Heart right ventricle (tissue), 16 donors: ENCODE data around the gene HTR7. TPM values are rescaled to one million over a fixed set of nuclear protein-coding genes. Genes with fewer than 3 reads are reported as not detected.

ENCODE experiments used
- ATAC-seq, 8 donors: fragments of 200-7000 bp; cut with Tn5 transposase; one replicate each; pipeline ENCODE4 v1.9.1; 2020; ENCODE audit warnings: mild to moderate bottlenecking in 8 of 8, moderate library complexity in 8 of 8, moderate number of reproducible peaks in 1 of 8
- DNase-seq, 2 donors: peaks; one replicate each; pipeline ENCODE4 v3.0.0-alpha.2; 2020
- H3K27ac ChIP-seq, 10 donors: fragments of 200-600 bp; sonication (generic) in 2 of 10; one replicate each; pipeline versions ENCODE4 v1.5.0 to v1.8.0; 2020 to 2022; ENCODE audit warnings: mild to moderate bottlenecking in 3 of 10
- H3K27me3 ChIP-seq, 7 donors: fragments of 200-600 bp; one replicate each; pipeline ENCODE4 v1.8.0; 2021 to 2022; ENCODE audit warnings: mild to moderate bottlenecking in 2 of 7
- H3K36me3 ChIP-seq, 9 donors: fragments of 200-600 bp; sonication (generic) in 1 of 9; one replicate each; pipeline versions ENCODE4 v1.5.0 to v1.8.0; 2020 to 2022; ENCODE audit warnings: mild to moderate bottlenecking in 2 of 9
- H3K4me1 ChIP-seq, 9 donors: fragments of 200-600 bp; sonication (generic) in 1 of 9; one replicate each; pipeline versions ENCODE4 v1.5.0 to v1.8.0; 2020 to 2022; ENCODE audit warnings: mild to moderate bottlenecking in 4 of 9
- H3K4me3 ChIP-seq, 10 donors: fragments of 200-600 bp; sonication (generic) in 2 of 10; one replicate each; pipeline versions ENCODE4 v1.5.0 to v1.8.0; 2020 to 2022; ENCODE audit warnings: mild to moderate bottlenecking in 7 of 10, moderate library complexity in 2 of 10
- H3K9me3 ChIP-seq, 11 donors: fragments of 200-600 bp in 10 of 11; sonication (generic) in 2 of 11; one replicate each; pipeline versions ENCODE4 v1.5.0 to v1.8.0; 2013 to 2022; ENCODE audit warnings: mild to moderate bottlenecking in 2 of 11, control low read depth in 1 of 11, moderate library complexity in 1 of 11
- CTCF ChIP-seq, 9 donors: fragments of 200-600 bp; sonication (generic) in 2 of 9; IDR thresholded peaks; one replicate each; pipeline versions ENCODE4 v1.5.0 to v1.8.0; 2021 to 2022; ENCODE audit warnings: antibody characterized with exemption in 9 of 9, mild to moderate bottlenecking in 5 of 9, moderate library complexity in 1 of 9
- WGBS, 2 donors: extraction: QIAGEN DNeasy Blood & Tissue Kit; methylation state at CpG; one replicate each; pipeline ENCODE4 v1.1.7; 2013; ENCODE audit warnings: inconsistent platforms in 1 of 2; 5-methylcytosine and 5-hydroxymethylcytosine counted together
- intact Hi-C, 10 donors: fragments of 100-400 bp; cut with DNase I; formaldehyde crosslinking; loops; one replicate each; pipeline versions ENCODE4 v1.11.1 to v1.14.2; 2022
- polyA plus RNA-seq, 2 donors: library from polyadenylated mRNA; stranded (reverse); fragments of 200-250 nt; gene quantifications; one replicate each; pipeline ENCODE4 v1.2.3, GENCODE V29; 2013
- total RNA-seq, 10 donors: library from RNA; stranded (reverse); fragmentation: NEBNext Ultra II Directional in 3 of 10; extraction: Animal tissue kit (Norgen Biotek cat#: 25700) in 3 of 10; gene quantifications; one replicate each; pipeline versions ENCODE4 v1.2.1 to v1.2.4, GENCODE V29; 2021 to 2023
- donor health status: Arrhythmogenic right ventricular cardiomyopathy.
- donor health status: ischemic (EF 13 %, LVEDD 7.1; RV severe dilation, severe dysfunction).
- donor health status: healthy with polysubstance abuse.
- donor health status: DM: no; HTN: yes; CAD: no.
- donor health status: DM: no; HTN: no; CAD: no.
- donor health status: ischemic (EF 25% LVEDD 6.9; RV normal size, moderate dysfunction).
- donor health status: ischemic (EF 25% LVEDD 5.7; RV mildly dilated, moderate dysfunction).
- donor health status: healthy.
- donor health status: DM: yes; HTN: yes; CAD: no.
- donor health status: Ischemic cardiomyopathy.
- donor health status: ischemic (EF 35%, LVEDD 5.7; RV mildly dilated, moderate dysfunction).
- donor health status: nonischemic (EF 11% LVEDD 7.7; RV severe dilation, severe dysfunction).
- donor health status: DM: yes; HTN: yes; CAD: no.
- donor health status: PGD.
- donor health status: ischemic (EF 29% LVEDD 5.4; RV normal size, mild dysfunction).
- donor health status: nonischemic (EF 23%, LVEDD 6.1; RV moderate dilation, normal function).

Gene HTR7
- total and polyA plus RNA-seq, 12 donors = 0.09 to 0.28 (median 0.15) TPM; not detected in 3

GRCh38 chr10:90846746-90847145 is 11.1 kb downstream of the HTR7 start:
- WGBS, 2 donors = 71% methylated on average over 1 of the region's 1 CpG
- H3K4me1 ChIP-seq = peaks cover 0 to 9% (median 0%) of the 10 kb centered on the region in 9 donors
- ATAC-seq = no peak

GRCh38 chr10:90845726-90846125 is 12.1 kb downstream of the HTR7 start:
- Histone ChIP-seq H3K27ac (no peak overlapping the region), H3K9me3 (peaks cover 0 to 12% (median 10%) of the 10 kb centered on the region in 11 donors), H3K4me3 (no peak overlapping the region), H3K36me3 (no peaks in the 10 kb centered on the region), H3K27me3 (peaks cover 0 to 32% (median 7%) of the 10 kb centered on the region in 7 donors), H3K4me1 (peaks cover 0 to 9% (median 0%) of the 10 kb centered on the region in 9 donors)
- 76 to 78% methylated on average over 3 of the region's 3 CpGs for WGBS, 2 donors
- intact Hi-C loops = no loop called here
- no peak for DNase-seq
- no peak for TF ChIP-seq CTCF (IDR thresholded peaks at IDR 0.05)
- ATAC-seq = no peak

More at GRCh38 chr10:90846746-90847145, 11.1 kb downstream of the HTR7 start:
- no peak for TF ChIP-seq CTCF (IDR thresholded peaks at IDR 0.05)
- DNase-seq = no peak
- intact Hi-C loops = no loop called here
- Histone ChIP-seq H3K36me3 (no peaks in the 10 kb centered on the region), H3K9me3 (peaks cover 0 to 22% (median 12%) of the 10 kb centered on the region in 11 donors), H3K27ac (no peak overlapping the region), H3K27me3 (peaks cover 0 to 39% (median 10%) of the 10 kb centered on the region in 7 donors), H3K4me3 (no peak overlapping the region)

- Histone ChIP-seq H3K27me3 (peaks cover 0 to 32% (median 5%) of the 10 kb centered on the region in 7 donors), H3K9me3 (peaks cover 0 to 2% (median 0%) of the 10 kb centered on the region in 11 donors), H3K4me3 (no peak overlapping the region), H3K27ac (no peak overlapping the region), H3K36me3 (no peaks in the 10 kb centered on the region), H3K4me1 (peaks cover 0 to 9% (median 0%) of the 10 kb centered on the region in 9 donors)
- DNase-seq (no peak), ATAC-seq (no peak)
- WGBS, 2 donors = 77 to 80% methylated on average over 1 of the region's 1 CpG
- TF ChIP-seq CTCF (IDR thresholded peaks at IDR 0.05) = no peak
- intact Hi-C loops = no loop called here
Measured at GRCh38 chr10:90842725-90843124, 15.1 kb downstream of the HTR7 start.

- peaks cover 0 to 4% (median 0%) of the 10 kb centered on the region in 7 donors for H3K27me3 ChIP-seq
- no peaks in the 10 kb centered on the region for H3K36me3 ChIP-seq
- 91 to 92% methylated on average over 1 of the region's 1 CpG for WGBS, 2 donors
- H3K27ac ChIP-seq = no peak overlapping the region
- H3K4me3 ChIP-seq = no peak overlapping the region
- no peak for DNase-seq
- TF ChIP-seq CTCF (IDR thresholded peaks at IDR 0.05) = no peak
- intact Hi-C loops = no loop called here
- no peak for ATAC-seq
- H3K4me1 ChIP-seq = no peaks in the 10 kb centered on the region
- peaks cover 0 to 2% (median 0%) of the 10 kb centered on the region in 11 donors for H3K9me3 ChIP-seq
Measured at GRCh38 chr10:90837486-90837885, 20.4 kb downstream of the HTR7 start.
